GM12878 (cell line): Measurements from ENCODE around the gene DOCK2. TPM values are rescaled to one million over a fixed set of nuclear protein-coding genes. Genes with fewer than 3 reads are reported as not detected.

Source experiments
- BHLHE40 ChIP-seq, 2 experiments: fragments of 450-650 bp in 1 of 2; IDR thresholded peaks; 2 replicates each; pipeline ENCODE4 v1.6.1; 2011 to 2017; ENCODE audit warnings: low read depth in 2 of 2, borderline replicate concordance in 1 of 2, improper control_type of control experiment in 1 of 2, low read length in 1 of 2, mild to moderate bottlenecking in 1 of 2
- ESRRA ChIP-seq: IDR thresholded peaks from 2 replicates; pipeline ENCODE4 v1.6.1; 2012; ENCODE audit warnings: mild to moderate bottlenecking, low read length, improper control_type of control experiment
- EZH2 ChIP-seq: IDR thresholded peaks from 2 replicates; pipeline ENCODE4 v1.6.1; 2012; ENCODE audit warnings: low read depth, mild to moderate bottlenecking, control low read depth, inconsistent platforms, low read length, borderline replicate concordance; ENCODE audit not compliant: control insufficient read depth
- HDGF ChIP-seq: fragments of 450-650 bp; IDR thresholded peaks from 2 replicates; pipeline ENCODE4 v1.6.1; 2016; ENCODE audit warnings: antibody characterized with exemption
- IKZF2 ChIP-seq, 2 experiments: fragments of 450-650 bp; IDR thresholded peaks; 2 replicates each; pipeline ENCODE4 v1.6.1; 2017; ENCODE audit warnings: mild to moderate bottlenecking in 2 of 2, moderate library complexity in 2 of 2
- IRF4 ChIP-seq: IDR thresholded peaks from 2 replicates; pipeline ENCODE4 v1.6.1; 2011; ENCODE audit warnings: low read depth, low read length
- KAT2A ChIP-seq: conservative IDR thresholded peaks from 2 replicates; pipeline ENCODE4 v1.6.1; 2011; ENCODE audit warnings: low read depth, low read length; ENCODE audit not compliant: control insufficient read depth
- KLF5 ChIP-seq: fragments of 450-650 bp; IDR thresholded peaks from 2 replicates; pipeline ENCODE4 v1.6.1; 2014; ENCODE audit warnings: mild to moderate bottlenecking; ENCODE audit not compliant: partially characterized antibody
- MEF2A ChIP-seq: IDR thresholded peaks from 2 replicates; pipeline ENCODE4 v1.6.1; 2011; ENCODE audit warnings: low read depth, mild to moderate bottlenecking, low read length, moderate library complexity; ENCODE audit not compliant: insufficient read depth
- NFIC ChIP-seq: IDR thresholded peaks from 2 replicates; pipeline ENCODE4 v1.6.1; 2012; ENCODE audit warnings: low read depth, mild to moderate bottlenecking, inconsistent platforms, low read length, moderate library complexity
- NFXL1 ChIP-seq: fragments of 450-650 bp; IDR thresholded peaks from 2 replicates; pipeline ENCODE4 v1.6.1; 2017; ENCODE audit warnings: antibody characterized with exemption, mild to moderate bottlenecking, borderline replicate concordance
- RAD51 ChIP-seq: fragments of 450-650 bp; IDR thresholded peaks from 2 replicates; pipeline ENCODE4 v1.6.1; 2016; ENCODE audit warnings: moderate library complexity, mild to moderate bottlenecking, inconsistent platforms
- SMAD1 ChIP-seq: fragments of 450-650 bp; IDR thresholded peaks from 2 replicates; pipeline ENCODE4 v1.6.1; 2018; ENCODE audit warnings: mild to moderate bottlenecking, low read depth; ENCODE audit not compliant: partially characterized antibody
- ZBED1 ChIP-seq: IDR thresholded peaks from 2 replicates; pipeline ENCODE4 v1.6.1; 2016; ENCODE audit warnings: borderline replicate concordance
- ZZZ3 ChIP-seq: IDR thresholded peaks from 2 replicates; pipeline ENCODE4 v1.6.1; 2011; ENCODE audit warnings: low read depth; ENCODE audit not compliant: control insufficient read depth, insufficient read length
- polyA plus RNA-seq, 11 experiments: library from polyadenylated mRNA; depleted of rRNA in 4 of 11; unstranded in 6 of 11; stranded (reverse) in 5 of 11; fragments of >200 nt; fragmentation: Nextera tagmentation in 4 of 11; fragmentation: Illumina TruSeq in 1 of 11; extraction: Ambion mirVana in 4 of 11; extraction: Trizol in 1 of 11; gene quantifications; 1 replicate in 1 of 11; 2 replicates in 10 of 11; pipeline versions ENCODE4 v1.2.1 to v1.2.3, GENCODE V29; 2011 to 2016; ENCODE audit warnings: inconsistent platforms in 2 of 11, missing spikeins in 2 of 11, low read depth in 1 of 11
- total RNA-seq, 4 experiments: library from RNA; depleted of rRNA in 3 of 4; stranded (reverse); fragments of >200 nt in 3 of 4; fragmentation: Illumina TruSeq in 1 of 4; extraction: Trizol in 1 of 4; gene quantifications; 2 replicates each; pipeline versions ENCODE4 v1.2.1 to v1.2.3, GENCODE V29; 2013 to 2021
- TF ChIP-seq, protein P1 (sequence below): fragments of 450-650 bp; IDR thresholded peaks from 2 replicates; pipeline ENCODE4 v1.6.1; 2017; ENCODE audit warnings: borderline replicate concordance
- TF ChIP-seq, protein P2 (sequence below): fragments of 450-650 bp; IDR thresholded peaks from 2 replicates; pipeline ENCODE4 v1.6.1; 2016; ENCODE audit warnings: mild to moderate bottlenecking
- TF ChIP-seq, protein P3 (sequence below): IDR thresholded peaks from 2 replicates; pipeline ENCODE4 v1.6.1; 2012; ENCODE audit warnings: low read length, inconsistent platforms
- TF ChIP-seq, protein P4 (sequence below): IDR thresholded peaks from 2 replicates; pipeline ENCODE4 v1.6.1; 2011; ENCODE audit warnings: low read depth, low read length, improper control_type of control experiment, borderline replicate concordance

The DOCK2 gene
- total and polyA plus RNA-seq, 10 of the 15 experiments (the other 5 are each of a cell fraction or from before 2014, with no cell fraction given), result 34.2 to 192 (median 118) TPM

DNA sequence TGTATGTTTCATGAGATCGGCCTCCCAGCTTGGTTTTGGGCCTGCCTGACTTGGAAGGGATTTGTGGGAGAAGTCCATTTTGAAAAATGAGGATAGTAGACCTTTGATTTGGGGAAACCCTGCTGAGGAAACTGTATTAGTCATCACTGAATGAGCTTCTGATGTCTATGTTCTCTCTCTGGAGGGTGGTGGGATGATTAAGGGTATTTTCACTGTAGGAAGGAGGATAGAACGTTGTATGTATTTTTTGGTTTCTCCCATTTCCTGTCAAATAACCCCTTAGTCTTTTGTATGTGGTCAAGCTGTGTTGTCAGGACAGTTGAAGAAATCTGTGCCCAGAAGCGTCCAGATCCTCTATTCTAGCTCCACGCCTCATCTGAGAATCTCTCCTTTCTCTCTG, 191.3 kb downstream of the DOCK2 start (continued):
- no peak for TF ChIP-seq ESRRA
- no peak for TF ChIP-seq EZH2
- no peak for TF ChIP-seq ZBED1
- TF ChIP-seq NFIC, result peak; percentile 29; the same call in 1 of the 2 replicates
- no peak for TF ChIP-seq MEF2A
- no peak for TF ChIP-seq IRF4
- TF ChIP-seq, protein P1, sequence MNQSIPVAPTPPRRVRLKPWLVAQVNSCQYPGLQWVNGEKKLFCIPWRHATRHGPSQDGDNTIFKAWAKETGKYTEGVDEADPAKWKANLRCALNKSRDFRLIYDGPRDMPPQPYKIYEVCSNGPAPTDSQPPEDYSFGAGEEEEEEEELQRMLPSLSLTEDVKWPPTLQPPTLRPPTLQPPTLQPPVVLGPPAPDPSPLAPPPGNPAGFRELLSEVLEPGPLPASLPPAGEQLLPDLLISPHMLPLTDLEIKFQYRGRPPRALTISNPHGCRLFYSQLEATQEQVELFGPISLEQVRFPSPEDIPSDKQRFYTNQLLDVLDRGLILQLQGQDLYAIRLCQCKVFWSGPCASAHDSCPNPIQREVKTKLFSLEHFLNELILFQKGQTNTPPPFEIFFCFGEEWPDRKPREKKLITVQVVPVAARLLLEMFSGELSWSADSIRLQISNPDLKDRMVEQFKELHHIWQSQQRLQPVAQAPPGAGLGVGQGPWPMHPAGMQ, result no peak
- TF ChIP-seq HDGF, result no peak
- TF ChIP-seq NFXL1, result no peak
- TF ChIP-seq RAD51, result no peak
- TF ChIP-seq, protein P2, sequence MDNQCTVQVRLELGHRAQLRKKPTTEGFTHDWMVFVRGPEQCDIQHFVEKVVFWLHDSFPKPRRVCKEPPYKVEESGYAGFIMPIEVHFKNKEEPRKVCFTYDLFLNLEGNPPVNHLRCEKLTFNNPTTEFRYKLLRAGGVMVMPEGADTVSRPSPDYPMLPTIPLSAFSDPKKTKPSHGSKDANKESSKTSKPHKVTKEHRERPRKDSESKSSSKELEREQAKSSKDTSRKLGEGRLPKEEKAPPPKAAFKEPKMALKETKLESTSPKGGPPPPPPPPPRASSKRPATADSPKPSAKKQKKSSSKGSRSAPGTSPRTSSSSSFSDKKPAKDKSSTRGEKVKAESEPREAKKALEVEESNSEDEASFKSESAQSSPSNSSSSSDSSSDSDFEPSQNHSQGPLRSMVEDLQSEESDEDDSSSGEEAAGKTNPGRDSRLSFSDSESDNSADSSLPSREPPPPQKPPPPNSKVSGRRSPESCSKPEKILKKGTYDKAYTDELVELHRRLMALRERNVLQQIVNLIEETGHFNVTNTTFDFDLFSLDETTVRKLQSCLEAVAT, result no peak
- TF ChIP-seq, protein P3, sequence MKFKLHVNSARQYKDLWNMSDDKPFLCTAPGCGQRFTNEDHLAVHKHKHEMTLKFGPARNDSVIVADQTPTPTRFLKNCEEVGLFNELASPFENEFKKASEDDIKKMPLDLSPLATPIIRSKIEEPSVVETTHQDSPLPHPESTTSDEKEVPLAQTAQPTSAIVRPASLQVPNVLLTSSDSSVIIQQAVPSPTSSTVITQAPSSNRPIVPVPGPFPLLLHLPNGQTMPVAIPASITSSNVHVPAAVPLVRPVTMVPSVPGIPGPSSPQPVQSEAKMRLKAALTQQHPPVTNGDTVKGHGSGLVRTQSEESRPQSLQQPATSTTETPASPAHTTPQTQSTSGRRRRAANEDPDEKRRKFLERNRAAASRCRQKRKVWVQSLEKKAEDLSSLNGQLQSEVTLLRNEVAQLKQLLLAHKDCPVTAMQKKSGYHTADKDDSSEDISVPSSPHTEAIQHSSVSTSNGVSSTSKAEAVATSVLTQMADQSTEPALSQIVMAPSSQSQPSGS, result no peak
- no peak for TF ChIP-seq KAT2A
- peak; percentile 35 to 52; a peak in 2 of 4 replicates for TF ChIP-seq IKZF2 (IDR thresholded peaks at IDR 0.05)
- TF ChIP-seq BHLHE40 (IDR thresholded peaks at IDR 0.05; ENCODE audit: borderline replicate concordance in 1 of 2, low read depth in 2 of 2, low read length in 1 of 2), result no peak
- no peak for TF ChIP-seq KLF5
- TF ChIP-seq SMAD1, result no peak
- TF ChIP-seq, protein P4, sequence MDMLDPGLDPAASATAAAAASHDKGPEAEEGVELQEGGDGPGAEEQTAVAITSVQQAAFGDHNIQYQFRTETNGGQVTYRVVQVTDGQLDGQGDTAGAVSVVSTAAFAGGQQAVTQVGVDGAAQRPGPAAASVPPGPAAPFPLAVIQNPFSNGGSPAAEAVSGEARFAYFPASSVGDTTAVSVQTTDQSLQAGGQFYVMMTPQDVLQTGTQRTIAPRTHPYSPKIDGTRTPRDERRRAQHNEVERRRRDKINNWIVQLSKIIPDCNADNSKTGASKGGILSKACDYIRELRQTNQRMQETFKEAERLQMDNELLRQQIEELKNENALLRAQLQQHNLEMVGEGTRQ, result no peak
- TF ChIP-seq ZZZ3, result no peak
